HG03520 (cell line): ENCODE results near the gene DSCAM.

Experiments
- ATAC-seq: cut with Tn5 transposase; IDR thresholded peaks from one replicate; pipeline ENCODE4 v1.9.1; 2021; ENCODE audit warnings: mild to moderate bottlenecking, moderate library complexity; ENCODE audit not compliant: unreplicated experiment

The DSCAM gene

DNA sequence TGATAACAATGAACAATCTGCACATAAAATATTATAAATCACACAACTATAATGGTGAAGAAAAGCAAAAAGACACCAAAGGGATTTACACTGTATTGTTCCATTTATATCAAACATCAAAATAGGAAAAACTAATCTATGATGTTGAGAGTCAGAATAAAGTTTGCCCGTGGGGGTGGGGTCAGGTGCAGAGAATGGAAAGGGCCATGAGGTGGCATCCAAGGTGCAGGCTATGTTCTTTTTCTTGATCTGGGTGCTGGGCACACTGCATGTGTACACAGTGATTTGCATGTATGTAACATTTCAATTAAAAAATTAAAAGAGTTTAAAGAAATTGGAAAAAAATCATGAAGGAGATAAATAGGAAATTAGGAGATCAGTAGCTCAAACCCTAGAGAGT is 127.3 kb downstream of the DSCAM start:
- ATAC-seq = no peak

DNA sequence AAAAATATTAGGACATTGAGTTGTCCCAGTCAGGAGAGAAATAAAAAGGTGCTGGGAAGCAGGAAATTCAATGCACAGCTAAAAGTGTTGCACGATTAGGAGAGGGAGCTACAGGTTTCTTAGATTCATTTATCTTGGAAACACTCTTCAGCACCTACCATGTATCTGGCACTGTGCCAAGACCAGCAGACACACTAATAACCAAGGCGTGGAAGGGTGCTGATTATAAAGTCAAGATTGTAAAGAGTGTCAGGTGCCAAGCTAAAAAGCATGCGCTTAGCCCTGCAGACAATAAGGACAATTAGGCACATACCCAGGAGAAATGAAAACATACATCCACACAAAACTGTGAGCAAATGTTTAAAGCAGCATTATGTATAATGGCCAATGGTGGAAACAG is 129.9 kb downstream of the DSCAM start:
- ATAC-seq = no peak

DNA sequence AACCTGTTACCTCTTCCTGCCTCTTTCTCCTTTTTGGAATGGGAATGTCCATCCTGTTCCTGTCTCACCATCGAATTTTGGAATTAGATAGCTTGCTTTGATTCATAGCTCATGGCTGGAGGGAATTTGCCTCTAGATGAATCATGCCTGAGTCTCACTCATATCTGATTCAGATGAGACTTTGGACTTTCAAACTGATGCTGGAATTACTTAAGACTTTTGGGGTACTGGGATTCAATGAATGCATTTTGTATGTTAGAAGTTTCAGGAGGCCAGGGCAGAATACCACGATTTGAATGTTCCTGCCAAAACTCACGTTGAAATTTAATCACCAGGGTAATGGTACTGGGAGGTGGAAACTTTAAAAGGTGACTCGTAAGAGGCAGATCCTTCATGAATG is 132.4 kb downstream of the DSCAM start:
- ATAC-seq = no peak

DNA sequence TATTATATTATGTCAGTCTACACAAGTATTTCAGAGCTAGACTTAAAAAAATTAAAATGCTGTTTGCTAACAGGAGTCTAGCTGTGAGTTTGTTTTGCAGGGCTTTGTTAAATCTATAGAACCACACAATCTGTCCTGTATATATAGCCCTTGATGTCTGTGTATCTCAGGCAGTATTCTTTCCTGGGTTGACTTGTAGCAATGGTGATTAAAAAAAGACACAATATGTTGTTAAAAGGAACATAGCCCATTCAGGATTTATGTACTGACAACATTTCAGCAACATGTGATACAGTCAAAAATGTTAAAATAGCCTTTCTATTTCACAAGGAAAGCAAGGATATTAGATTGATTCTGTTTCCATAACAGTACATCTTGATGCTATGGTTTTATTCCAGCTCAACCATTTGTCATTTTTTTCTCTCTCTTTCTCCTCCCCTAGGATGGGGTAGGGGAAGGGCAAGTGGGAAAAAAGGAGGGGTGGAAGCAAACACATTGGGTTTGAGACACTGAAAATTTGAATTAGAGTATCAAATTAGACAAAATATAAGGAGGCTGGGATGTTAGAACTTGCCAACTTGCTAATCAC is 139.2 kb downstream of the DSCAM start:
- ATAC-seq = no peak

DNA sequence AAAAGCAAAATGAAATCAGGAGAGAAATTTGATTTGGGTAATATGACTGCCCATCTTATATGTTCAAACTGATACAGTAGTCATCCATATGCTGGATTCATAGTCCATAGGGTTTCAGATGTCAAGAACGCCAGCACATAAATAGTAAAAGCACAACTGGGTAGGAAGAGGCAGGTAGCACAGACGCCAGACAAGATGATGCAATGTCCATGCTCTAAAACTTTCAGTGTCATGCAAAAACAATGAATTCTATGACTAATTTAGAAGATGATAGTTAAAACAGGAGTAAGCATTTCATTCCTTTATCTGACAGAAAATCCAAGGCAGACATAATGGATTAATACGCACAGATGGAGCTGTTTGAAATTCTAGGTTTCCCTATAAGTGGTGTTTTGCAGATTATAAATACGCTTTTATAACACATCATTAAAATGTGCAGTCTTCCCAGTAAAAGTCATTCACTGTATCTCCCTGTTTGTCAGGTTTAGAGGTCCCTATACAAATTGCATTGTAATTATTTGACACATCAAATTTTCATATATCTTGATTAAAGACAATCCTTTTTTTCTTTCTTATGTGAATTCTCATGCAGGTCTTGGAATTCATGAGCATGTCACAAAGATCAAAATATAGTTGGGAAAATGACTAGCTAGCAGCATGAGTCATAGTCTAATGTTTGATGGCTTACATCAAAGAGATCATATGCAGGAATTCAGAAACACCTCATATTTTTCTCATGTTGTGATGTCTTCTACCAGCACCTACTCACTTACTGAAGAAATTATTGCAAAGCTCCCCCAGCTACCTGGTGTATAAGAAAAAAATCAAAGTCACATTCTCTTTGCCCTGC is 139.9 kb downstream of the DSCAM start:
- ATAC-seq = no peak

DNA sequence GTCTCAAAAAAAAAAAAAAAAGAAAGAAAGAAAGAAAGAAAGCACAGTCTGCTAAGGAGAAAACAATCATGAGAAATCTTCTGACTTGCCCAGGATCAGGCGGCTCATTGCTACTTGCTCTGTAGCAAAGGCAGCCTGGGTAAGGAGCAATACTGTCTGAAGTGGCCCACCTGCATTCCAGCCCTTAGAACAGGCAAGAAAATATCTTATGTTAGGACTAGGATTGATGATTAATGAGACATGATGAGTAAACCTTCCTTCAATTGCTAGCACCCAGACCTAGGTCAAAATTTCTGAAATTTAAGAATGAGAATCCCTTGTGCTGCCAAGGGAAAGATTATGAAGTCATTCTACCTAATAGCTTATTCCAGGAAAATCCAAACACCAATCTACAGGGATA is 140.8 kb downstream of the DSCAM start:
- no peak for ATAC-seq

DNA sequence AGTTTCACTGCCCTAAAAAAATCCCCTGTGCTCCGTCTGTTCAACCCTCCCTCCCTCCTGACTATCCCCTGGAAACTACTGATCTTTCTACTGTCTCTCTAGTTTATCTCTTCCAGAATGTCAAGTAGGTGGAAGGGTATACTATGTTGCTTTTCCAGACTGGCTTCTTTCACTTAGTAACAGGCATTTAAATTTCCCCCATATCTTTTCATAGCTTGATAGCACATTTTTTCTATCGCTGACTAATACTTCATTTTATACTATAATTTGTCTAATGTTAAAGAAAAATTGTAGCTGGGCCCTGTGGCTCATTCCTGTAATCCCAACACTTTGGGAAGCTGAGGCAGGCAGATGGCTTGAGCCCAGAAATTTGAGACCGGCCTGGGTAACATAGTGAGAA is 142.8 kb downstream of the DSCAM start:
- no peak for ATAC-seq

DNA sequence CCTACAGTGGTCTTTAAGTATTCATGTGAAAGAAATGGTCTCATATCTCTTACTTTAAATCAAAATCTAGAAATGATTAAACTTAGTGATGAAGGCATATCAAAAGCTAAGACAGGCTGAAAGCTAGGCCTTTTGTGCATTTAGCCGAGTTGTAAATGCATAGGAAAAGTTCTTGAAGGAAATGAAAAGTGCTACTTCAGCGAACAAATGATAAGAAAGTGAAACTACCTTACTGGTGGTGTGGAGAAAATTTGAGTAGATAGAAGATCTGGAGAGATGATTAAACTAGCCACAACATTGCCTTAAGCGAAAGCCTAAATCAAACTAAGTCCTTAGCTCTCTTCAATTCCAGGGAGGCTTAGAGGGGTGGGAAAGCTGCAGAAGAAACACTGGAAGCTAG is 147.6 kb downstream of the DSCAM start:
- ATAC-seq = no peak

DNA sequence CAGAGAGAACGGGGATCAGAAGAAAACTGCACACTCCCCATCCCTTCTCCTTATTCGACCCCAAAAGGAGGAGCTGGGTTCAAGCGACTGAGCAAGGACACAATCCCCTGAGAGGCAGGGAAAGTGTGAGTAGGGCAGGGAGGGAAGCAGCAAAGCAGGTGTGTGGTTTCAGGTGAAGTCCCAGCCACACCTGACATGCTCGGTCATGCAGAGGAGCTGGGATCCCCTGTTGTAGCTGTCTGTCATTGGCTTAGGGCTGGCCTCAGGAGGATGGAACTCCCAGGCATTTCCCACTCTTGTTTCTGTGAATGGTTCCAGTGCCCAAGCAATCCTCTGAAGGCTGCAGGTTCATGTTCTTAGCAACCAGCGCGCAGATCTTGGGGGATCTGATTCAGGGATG is 150.7 kb downstream of the DSCAM start:
- no peak for ATAC-seq

DNA sequence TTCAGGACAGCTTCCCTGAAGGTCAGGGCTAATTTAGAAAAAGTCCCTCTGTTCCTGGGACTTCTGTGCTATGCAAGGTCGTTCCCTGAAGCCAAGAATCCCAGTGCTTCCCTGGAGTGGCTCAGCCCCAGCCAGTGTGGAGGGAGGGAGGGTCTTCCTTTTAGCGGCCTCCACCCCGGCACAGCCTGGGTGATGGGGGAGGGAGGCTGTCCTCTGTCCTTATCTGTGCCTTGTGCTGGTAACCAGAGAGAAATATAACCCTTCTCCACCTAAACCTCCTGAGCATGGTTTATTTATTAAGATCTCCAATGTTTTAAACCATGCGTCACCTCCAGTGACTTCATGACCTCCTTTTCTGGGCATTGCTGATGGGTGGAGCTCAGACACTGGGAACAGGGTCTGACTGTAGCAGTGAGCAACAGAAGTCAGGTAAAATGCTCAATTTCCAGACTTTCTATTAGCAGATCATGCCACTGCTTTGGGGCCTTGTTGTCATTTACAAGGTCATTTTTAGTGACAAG is 157.1 kb downstream of the DSCAM start:
- no peak for ATAC-seq

DNA sequence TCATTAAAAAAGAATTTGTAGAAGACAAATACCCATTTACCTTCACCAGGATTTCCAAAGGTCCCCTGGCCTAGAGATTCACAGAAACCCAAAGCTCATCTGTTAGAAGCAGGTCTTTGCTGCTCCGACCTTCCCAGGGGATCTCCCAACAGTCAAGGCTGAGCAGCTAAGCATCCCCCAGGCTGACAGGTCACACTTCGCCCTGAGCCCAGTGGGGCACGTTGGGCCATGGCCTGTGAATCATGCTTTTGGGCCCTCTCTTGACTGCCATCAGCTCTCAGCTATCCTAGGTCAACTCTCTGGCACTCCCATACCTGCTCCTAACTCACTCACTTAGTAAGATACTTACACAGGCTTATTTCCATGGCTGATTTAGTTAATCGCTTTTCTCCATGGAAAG is 157.7 kb downstream of the DSCAM start:
- no peak for ATAC-seq

DNA sequence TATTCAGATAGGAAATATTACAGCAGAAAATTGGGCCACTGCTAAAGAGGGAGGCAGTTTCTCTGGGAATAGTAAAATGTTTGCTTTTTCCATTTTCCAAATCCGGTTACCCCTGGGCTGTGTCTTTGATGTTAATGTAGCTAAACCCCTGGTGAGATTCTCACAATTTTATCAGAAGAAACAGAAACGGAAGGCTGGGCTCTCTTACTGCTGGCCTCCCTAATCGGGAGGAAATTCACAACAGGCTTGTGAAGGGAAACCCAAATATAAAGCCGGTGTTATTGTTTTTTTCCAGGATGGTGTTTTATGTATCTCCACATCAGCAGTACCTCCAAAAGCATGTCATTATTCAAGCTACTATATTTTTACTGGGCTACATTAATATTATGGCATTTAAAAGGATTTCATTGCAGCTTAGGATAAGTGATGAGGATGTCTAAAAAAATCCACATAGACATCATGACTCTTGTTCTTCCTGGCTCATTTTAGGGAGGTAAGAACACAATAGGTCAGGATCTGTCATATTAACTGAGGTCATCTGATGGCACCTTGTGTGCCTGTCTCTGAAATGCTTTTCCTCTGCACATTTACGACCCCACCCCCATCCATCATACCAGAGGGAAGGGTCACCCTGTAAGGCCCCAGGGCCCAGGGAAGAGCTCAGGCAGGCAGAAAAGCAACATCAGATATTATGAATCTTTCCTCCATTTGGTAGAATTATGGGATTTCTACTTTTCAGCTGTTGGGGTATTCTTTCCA is 158.7 kb downstream of the DSCAM start:
- ATAC-seq = no peak

DNA sequence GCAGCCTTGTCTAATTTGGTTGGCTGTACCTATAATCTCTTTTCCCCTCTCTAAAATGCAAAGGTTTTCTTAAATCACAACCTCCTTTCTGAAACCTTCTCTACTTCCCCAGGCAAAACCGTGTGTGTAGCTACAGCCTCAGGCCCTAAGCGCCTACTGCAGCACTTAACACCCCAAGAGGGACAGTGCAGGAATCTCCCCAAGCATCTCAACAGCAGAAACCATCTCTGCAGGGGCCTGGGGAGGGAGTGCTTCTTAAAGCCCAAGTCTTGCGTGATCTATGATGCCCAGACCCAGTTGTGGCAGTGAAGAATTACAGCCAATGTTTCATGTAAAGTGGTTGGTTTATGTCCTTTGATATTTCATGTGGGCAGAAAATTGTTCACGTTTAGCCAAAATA is 159.3 kb downstream of the DSCAM start:
- ATAC-seq = no peak

DNA sequence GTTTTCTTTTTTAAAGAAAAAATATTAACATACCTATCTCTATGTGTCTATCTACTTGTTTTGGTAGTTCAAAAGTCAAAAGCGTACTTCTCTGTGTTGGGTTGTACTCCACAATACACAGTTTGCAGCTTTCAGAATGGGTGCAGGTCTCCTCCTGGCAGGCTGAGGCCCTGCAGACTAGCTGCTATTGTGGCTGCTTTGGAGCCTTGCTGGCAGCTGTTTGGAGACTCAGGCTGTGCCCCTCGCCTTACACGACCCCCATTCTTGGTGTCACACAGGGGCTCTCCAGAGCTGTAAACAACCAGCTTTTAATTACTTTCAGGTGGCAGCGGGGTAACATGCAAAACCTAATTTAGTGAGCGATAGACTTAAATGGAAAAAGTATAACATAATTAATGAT is 160.4 kb downstream of the DSCAM start:
- ATAC-seq = no peak

DNA sequence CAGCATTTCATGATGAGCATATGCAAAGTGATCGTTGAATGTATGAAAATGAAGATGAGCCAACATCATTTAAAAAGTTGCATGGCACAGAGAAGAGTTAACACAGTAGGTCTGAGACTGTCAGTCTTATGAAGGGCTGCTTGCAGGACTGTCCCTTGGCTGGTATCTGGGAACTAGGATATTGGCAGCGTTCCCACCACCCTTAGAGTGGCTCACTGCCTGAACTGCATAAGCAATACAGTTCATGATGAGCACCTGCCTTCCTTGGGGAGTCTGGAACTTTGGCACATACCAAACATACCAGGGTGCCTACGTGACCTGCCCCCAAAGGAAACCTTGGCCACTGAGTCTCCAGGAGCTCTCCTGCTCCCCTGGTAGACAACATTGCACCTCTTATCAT is 161.8 kb downstream of the DSCAM start:
- no peak for ATAC-seq

DNA sequence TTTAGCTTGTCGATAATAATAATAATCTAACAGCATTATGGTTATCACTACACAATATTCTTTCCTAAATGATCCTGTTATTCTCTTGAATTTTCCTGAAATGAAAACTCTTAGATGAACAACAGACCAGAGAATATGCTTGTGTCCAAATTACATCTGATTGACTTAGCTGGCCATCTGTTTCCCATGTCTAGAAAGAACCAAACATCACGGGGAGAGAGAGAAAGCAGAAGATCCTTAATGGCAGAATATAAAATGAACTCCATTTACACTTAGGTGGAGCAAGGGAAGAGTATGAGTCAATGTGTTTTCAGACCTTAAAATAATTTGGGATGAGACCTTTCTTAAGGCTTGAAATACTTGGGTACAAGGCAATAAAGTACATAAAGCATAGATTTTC is 162.2 kb downstream of the DSCAM start:
- ATAC-seq = no peak

DNA sequence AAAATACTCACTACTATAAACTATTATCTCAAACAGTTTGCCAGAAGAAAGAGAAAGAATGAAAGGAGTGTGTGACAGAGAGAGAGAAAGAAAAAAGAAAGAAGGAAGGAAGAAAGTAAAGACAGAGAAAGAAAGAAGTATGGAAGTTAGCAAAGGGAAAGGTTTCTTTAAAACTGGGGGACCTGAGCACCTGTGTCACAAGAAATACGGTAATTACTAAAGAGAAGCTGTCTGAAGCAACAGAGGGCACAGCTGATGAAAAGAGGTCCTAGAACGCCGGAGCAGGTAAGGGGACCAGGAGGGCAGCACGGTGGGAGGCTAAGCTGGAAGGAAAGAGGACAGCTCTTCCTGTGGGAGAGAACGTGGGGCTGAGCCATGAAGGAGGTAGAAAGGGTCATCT is 163.6 kb downstream of the DSCAM start:
- no peak for ATAC-seq

DNA sequence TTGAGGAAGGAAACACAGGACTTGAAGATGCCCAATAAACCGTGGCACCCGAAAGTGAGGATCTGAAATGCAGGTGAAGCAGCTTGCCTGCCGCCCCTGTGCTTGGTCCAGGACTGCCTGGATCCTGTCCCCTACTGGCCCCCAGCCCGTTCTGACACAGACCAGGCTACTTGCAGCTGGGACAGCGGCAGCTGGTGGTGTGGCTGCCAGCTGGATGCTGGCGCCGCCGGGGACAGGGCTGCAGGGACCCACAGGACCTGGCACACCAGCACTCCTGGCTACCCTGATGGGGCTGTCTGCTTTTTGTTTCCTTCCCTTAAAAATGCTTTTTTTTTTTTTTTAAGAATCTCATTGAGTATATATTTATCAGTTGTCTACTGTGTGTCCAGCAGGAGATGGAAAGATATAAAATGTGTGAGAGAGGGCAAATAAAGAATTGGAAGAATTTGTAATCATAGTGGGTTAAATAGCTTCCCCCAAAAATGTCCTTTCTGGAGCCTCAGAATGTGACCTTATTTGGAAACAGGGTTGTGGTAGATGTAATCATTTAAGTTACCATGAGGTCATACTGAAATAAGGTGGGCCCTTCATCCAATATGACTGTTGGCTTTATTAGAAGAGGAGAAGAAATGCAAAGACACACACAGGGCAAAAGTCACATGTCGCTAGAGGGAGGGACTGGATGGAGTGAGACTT is 165.6 kb downstream of the DSCAM start:
- ATAC-seq = no peak

DNA sequence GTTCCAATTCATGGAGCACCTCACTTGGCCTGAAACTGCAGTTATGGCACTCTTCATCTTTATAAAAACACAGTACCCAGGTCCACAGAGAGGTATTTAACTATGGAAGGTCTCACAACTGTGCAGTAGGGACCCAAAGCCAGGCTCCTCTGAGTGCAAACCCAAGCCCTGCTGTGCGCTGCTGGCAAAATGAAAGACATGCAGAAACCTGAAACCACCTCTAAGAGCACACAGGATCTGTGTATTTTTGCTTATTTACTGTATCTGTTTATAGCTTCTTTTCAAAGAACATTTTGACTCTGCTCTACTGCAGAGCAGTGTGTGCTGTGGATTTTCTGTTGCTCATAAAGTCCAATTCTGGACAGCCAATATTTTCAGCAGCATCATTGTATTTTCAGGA is 166.6 kb downstream of the DSCAM start:
- ATAC-seq = no peak

DNA sequence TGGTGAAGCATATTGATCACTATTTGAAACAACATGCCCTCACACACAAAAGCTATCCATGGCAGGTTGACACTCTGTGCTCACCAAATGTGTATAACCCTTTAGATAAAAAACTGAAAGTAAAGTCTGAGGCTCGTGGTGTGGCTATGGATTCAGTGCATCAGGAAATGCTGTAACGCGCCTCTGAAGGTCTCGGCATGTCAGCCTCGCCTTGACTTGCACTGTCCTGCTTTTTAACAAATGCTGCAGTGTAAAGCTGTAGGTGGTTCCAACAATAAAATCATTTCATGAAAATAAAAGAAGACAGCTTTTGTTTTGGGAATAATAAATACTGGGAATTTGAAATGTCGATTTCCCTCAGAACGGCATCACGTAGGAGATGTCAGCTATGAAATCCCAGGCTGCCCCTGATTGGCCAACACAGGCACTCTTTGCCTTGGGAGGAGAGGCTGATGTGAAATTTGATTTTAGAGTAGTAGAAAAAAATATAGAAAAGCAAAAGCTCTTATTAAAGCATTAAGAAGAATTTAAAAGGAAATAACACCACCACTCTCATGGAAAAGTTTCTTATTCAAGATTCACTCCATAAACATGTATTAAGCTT is 168.2 kb downstream of the DSCAM start:
- ATAC-seq = no peak

DNA sequence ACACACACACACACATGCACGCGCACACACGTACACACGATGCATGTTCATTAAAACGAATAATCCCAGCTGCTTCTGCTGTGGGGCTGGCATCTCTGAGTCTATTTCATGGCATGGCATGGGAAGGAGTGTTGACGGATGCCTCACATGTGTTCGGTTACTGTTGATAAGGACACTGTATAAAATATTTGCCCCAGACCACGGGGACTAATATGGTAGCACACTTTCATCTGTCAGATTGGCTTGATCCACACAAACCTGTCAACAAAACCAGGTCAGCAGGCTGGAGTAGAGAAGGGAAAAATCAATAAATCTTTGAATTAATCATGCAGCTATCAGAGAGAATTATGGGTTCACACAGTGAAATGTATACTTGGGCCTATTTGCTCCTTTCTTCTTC is 171.9 kb downstream of the DSCAM start:
- no peak for ATAC-seq
